ENCODE results near the gene AP3B1.

AP3B1 gene

GRCh38 chr5:78126536-78126935 is 168.0 kb downstream of the AP3B1 start:
- no peak overlapping the region for H3K4me3 ChIP-seq (replicated peaks; ENCODE audit: low read depth, low read length)
- TF ChIP-seq CTCF (IDR thresholded peaks at IDR 0.05; ENCODE audit: low read depth, low read length, missing control alignments) = no peak

GRCh38 chr5:78116167-78116566 is 178.3 kb downstream of the AP3B1 start:
- no peak overlapping the region for H3K4me3 ChIP-seq (replicated peaks; ENCODE audit: low read depth, low read length)
- DNase-seq (ENCODE audit: extremely low read depth, low read depth) = no peak
- TF ChIP-seq CTCF (IDR thresholded peaks at IDR 0.05; ENCODE audit: low read depth, low read length, missing control alignments) = no peak

More at GRCh38 chr5:78126536-78126935, 168.0 kb downstream of the AP3B1 start:
- no peak for DNase-seq (ENCODE audit: extremely low read depth, low read depth)

DNA sequence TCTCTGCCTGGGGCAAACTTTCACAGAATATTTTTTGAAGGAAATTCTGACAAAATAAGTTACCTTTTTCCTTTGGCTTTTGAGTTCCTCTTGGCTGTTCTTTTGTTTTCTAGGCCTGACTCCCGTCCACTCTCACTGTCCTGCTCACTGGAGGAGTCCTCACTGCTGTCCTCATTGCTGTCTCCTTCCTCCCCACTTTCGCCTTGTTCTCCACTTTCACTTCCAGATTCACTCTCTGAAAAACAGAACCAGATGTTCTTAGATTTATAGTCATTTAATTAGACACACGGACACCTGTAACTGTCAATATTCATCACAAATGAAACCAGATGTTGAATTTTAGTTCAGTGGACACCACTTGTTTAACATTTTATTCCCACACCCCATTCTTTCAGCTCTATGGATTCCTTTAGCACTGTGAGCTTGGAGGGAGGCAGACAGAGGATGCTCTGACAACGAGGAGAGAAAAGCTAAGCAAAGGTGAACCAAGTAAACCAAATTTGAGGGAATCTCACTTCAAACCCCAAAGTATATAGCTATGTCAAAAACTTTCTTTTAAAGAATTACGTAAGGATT is 180.7 kb downstream of the AP3B1 start:
- H3K4me3 ChIP-seq (replicated peaks; ENCODE audit: low read depth, low read length) = no peak overlapping the region
- no peak for DNase-seq (ENCODE audit: extremely low read depth, low read depth)
- no peak for TF ChIP-seq CTCF (IDR thresholded peaks at IDR 0.05; ENCODE audit: low read depth, low read length, missing control alignments)

DNA sequence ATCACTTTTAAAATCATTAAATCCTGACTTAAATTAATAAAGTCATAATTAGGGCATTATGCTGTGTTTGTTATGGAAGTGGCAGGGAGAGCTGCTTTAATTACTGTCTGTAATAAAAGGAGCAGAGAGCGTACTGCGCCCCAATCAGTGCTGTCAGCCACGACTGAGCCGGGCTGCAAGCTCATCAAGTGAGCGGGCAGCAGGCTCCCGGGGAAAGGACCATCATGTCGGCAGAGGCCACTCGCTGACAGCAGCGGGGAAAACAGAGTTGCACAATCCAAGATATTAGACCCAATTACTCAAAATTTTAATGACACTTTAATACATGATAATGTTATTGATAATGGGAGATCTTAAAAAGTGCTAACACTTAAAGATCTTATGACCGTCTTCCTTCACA is 181.6 kb downstream of the AP3B1 start:
- no peak overlapping the region for H3K4me3 ChIP-seq (replicated peaks; ENCODE audit: low read depth, low read length)
- no peak for DNase-seq (ENCODE audit: extremely low read depth, low read depth)
- no peak for TF ChIP-seq CTCF (IDR thresholded peaks at IDR 0.05; ENCODE audit: low read depth, low read length, missing control alignments)

- DNase-seq (ENCODE audit: extremely low read depth, low read depth) = no peak
- H3K4me3 ChIP-seq (replicated peaks; ENCODE audit: low read depth, low read length) = no peak overlapping the region
- TF ChIP-seq CTCF (IDR thresholded peaks at IDR 0.05; ENCODE audit: low read depth, low read length, missing control alignments) = no peak
These were observed 184.6 kb downstream of the AP3B1 start for GRCh38 chr5:78109891-78110324.

GRCh38 chr5:78108564-78108963 is 185.9 kb downstream of the AP3B1 start:
- TF ChIP-seq CTCF (IDR thresholded peaks at IDR 0.05; ENCODE audit: low read depth, low read length, missing control alignments) = no peak
- H3K4me3 ChIP-seq (replicated peaks; ENCODE audit: low read depth, low read length) = no peak overlapping the region
- DNase-seq (ENCODE audit: extremely low read depth, low read depth) = no peak

All from HFF-Myc (cell line).